HepG2 (cell line): ENCODE results near the gene KLF15. TPM values are rescaled to one million over a fixed set of nuclear protein-coding genes. Genes with fewer than 3 reads are reported as not detected.

Experiments used
- AKAP8 ChIP-seq: sonication (generic); formaldehyde crosslinking; IDR thresholded peaks from 2 replicates; pipeline ENCODE4 v1.5.1; 2020; ENCODE audit warnings: mild to moderate bottlenecking, missing genetic modification reagents
- CREM ChIP-seq, 2 experiments: sonication (generic) in 1 of 2; formaldehyde crosslinking in 1 of 2; IDR thresholded peaks; 2 replicates each; pipeline versions ENCODE4 v1.4.0 to v1.6.1; 2016 to 2020; ENCODE audit warnings: antibody characterized with exemption in 1 of 2, mild to moderate bottlenecking in 1 of 2, missing genetic modification reagents in 1 of 2
- CTCF ChIP-seq: sonication (generic); formaldehyde crosslinking; IDR thresholded peaks from 2 replicates; pipeline ENCODE4 v1.5.0; 2020; ENCODE audit warnings: mild to moderate bottlenecking, missing genetic modification reagents, moderate library complexity
- FOXC1 ChIP-seq: sonication (generic); formaldehyde crosslinking; IDR thresholded peaks from 2 replicates; pipeline ENCODE4 v1.8.0; 2022; ENCODE audit warnings: mild to moderate bottlenecking, missing genetic modification reagents, borderline replicate concordance
- FOXP4 ChIP-seq: sonication (generic); formaldehyde crosslinking; IDR thresholded peaks from 2 replicates; pipeline ENCODE4 v1.4.0; 2020; ENCODE audit warnings: missing genetic modification reagents
- KDM2A ChIP-seq: sonication (generic); formaldehyde crosslinking; IDR thresholded peaks from 2 replicates; pipeline ENCODE4 v1.4.0; 2020; ENCODE audit warnings: low read depth, missing genetic modification reagents, borderline replicate concordance
- KLF12 ChIP-seq: sonication (generic); formaldehyde crosslinking; IDR thresholded peaks from 2 replicates; pipeline ENCODE4 v1.4.0; 2020; ENCODE audit warnings: missing genetic modification reagents, borderline replicate concordance
- KMT2A ChIP-seq: sonication (generic); formaldehyde crosslinking; IDR thresholded peaks from 2 replicates; pipeline ENCODE4 v1.4.0; 2020; ENCODE audit warnings: missing genetic modification reagents
- MAZ ChIP-seq, 2 experiments: sonication (generic) in 1 of 2; formaldehyde crosslinking in 1 of 2; IDR thresholded peaks; 2 replicates each; pipeline versions ENCODE4 v1.5.0 to v1.6.1; 2012 to 2020; ENCODE audit warnings: low read depth in 2 of 2, mild to moderate bottlenecking in 2 of 2, borderline replicate concordance in 1 of 2, improper control_type of control experiment in 1 of 2, low read length in 1 of 2, missing genetic modification reagents in 1 of 2, moderate library complexity in 1 of 2
- MEIS2 ChIP-seq: sonication (generic); formaldehyde crosslinking; IDR thresholded peaks from 2 replicates; pipeline ENCODE4 v1.9.0; 2021; ENCODE audit warnings: mild to moderate bottlenecking, missing genetic modification reagents
- MTA1 ChIP-seq: sonication (generic); formaldehyde crosslinking; IDR thresholded peaks from 2 replicates; pipeline ENCODE4 v1.4.0; 2020; ENCODE audit warnings: missing genetic modification reagents, mild to moderate bottlenecking, borderline replicate concordance
- NR2F1 ChIP-seq, 2 experiments: fragments of 450-650 bp in 1 of 2; formaldehyde crosslinking in 1 of 2; IDR thresholded peaks; 2 replicates each; pipeline versions ENCODE4 v1.5.0 to v1.6.1; 2016 to 2020; ENCODE audit warnings: mild to moderate bottlenecking in 1 of 2, missing compliant biosample characterization in 1 of 2, missing genetic modification reagents in 1 of 2, moderate library complexity in 1 of 2
- REL ChIP-seq: sonication (generic); formaldehyde crosslinking; conservative IDR thresholded peaks from 2 replicates; pipeline ENCODE4 v1.8.0; 2022; ENCODE audit warnings: mild to moderate bottlenecking, missing genetic modification reagents, moderate library complexity
- SAFB2 ChIP-seq: sonication (generic); formaldehyde crosslinking; IDR thresholded peaks from 2 replicates; pipeline ENCODE4 v1.5.1; 2020; ENCODE audit warnings: missing genetic modification reagents, low read depth, mild to moderate bottlenecking, borderline replicate concordance
- SALL2 ChIP-seq: sonication (generic); formaldehyde crosslinking; IDR thresholded peaks from 2 replicates; pipeline ENCODE4 v1.8.1; 2023; ENCODE audit warnings: mild to moderate bottlenecking, missing genetic modification reagents, inconsistent platforms
- SPEN ChIP-seq: sonication (generic); formaldehyde crosslinking; IDR thresholded peaks from 2 replicates; pipeline ENCODE4 v1.5.1; 2020; ENCODE audit warnings: low read depth, mild to moderate bottlenecking, missing genetic modification reagents
- TCF7 ChIP-seq: sonication (generic); IDR thresholded peaks from 2 replicates; pipeline ENCODE4 v1.6.1; 2016; ENCODE audit warnings: antibody characterized with exemption, low read depth
- TMF1 ChIP-seq: sonication (generic); formaldehyde crosslinking; IDR thresholded peaks from 2 replicates; pipeline ENCODE4 v1.8.1; 2022; ENCODE audit warnings: low read depth, missing genetic modification reagents
- ZKSCAN1 ChIP-seq: fragments of 150-350 bp; IDR thresholded peaks from 2 replicates; pipeline ENCODE4 v1.6.1; 2014; ENCODE audit warnings: low read length
- ZNF3 ChIP-seq: IDR thresholded peaks from 2 replicates; pipeline ENCODE4 v1.7.0; 2017; ENCODE audit warnings: inconsistent platforms
- ZNF777 ChIP-seq: sonication (generic); formaldehyde crosslinking; IDR thresholded peaks from 2 replicates; pipeline ENCODE4 v1.4.0; 2020; ENCODE audit warnings: missing genetic modification reagents
- ZNF879 ChIP-seq: sonication (generic); formaldehyde crosslinking; IDR thresholded peaks from 2 replicates; pipeline ENCODE4 v1.8.1; 2023; ENCODE audit warnings: missing genetic modification reagents
- polyA plus RNA-seq, 8 experiments: library from polyadenylated mRNA; depleted of rRNA in 3 of 8; stranded (reverse) in 7 of 8; unstranded in 1 of 8; fragments of >200 nt; fragmentation: Illumina TruSeq in 4 of 8; extraction: Trizol in 4 of 8; gene quantifications; 2 replicates each; pipeline versions ENCODE4 v1.2.1 to v1.2.3, GENCODE V29; 2011 to 2016; ENCODE audit warnings: low read depth in 4 of 8, missing spikeins in 1 of 8, mixed read lengths in 1 of 8; ENCODE audit not compliant: insufficient read depth in 1 of 8
- total RNA-seq, 5 experiments: library from RNA; depleted of rRNA; stranded (reverse); fragments of >200 nt; fragmentation: Illumina TruSeq; extraction: Trizol; gene quantifications; 2 replicates each; pipeline ENCODE4 v1.2.3, GENCODE V29; 2016; ENCODE audit warnings: low read depth in 1 of 5
- TF ChIP-seq, protein P1 (sequence below): IDR thresholded peaks from 2 replicates; pipeline ENCODE4 v1.6.1; 2012; ENCODE audit warnings: low read length, improper control_type of control experiment

Gene KLF15
- total and polyA plus RNA-seq, 2 of the 13 experiments (the other 11 are each of a cell fraction or from before 2014, with no cell fraction given) = 7.1 to 7.8 TPM

GRCh38 chr3:126355777-126356372 lies 1.3 kb downstream of the KLF15 start (continued):
- TF ChIP-seq FOXC1 (peak; percentile 57; the same call in 1 of the 2 replicates), FOXP4 (CRISPR knock-in tag) (peak; percentile 96), MEIS2 (CRISPR knock-in tag) (peak; percentile 29; the same call in 1 of the 2 replicates), TMF1 (CRISPR knock-in tag) (0 out of 2 replicates have a peak, but pooled peaks have one; percentile 27), AKAP8 (CRISPR knock-in tag) (peak; percentile 81; the same call in 1 of the 2 replicates), TCF7 (no peak), KDM2A (CRISPR knock-in tag) (peak; percentile 82), MAZ (IDR thresholded peaks at IDR 0.05; ENCODE audit: borderline replicate concordance, low read depth, low read length) (peak; percentile 56; the same call in 1 of the 2 replicates), MAZ (CRISPR knock-in tag; IDR thresholded peaks at IDR 0.05; ENCODE audit: low read depth) (peak; percentile 62), CREM (IDR thresholded peaks at IDR 0.05) (peak; percentile 50), CREM (CRISPR knock-in tag; IDR thresholded peaks at IDR 0.05) (no peak), REL (no peak), CTCF (CRISPR knock-in tag) (peak; percentile 17; the same call in 1 of the 2 replicates), ZNF3 (no peak), SALL2 (peak; percentile 90), KMT2A (CRISPR knock-in tag) (peak; percentile 32; the same call in 1 of the 2 replicates), NR2F1 (CRISPR knock-in tag; IDR thresholded peaks at IDR 0.05) (no peak), ZKSCAN1 (no peak), MTA1 (CRISPR knock-in tag) (no peak), ZNF879 (peak; percentile 69; the same call in 1 of the 2 replicates), SAFB2 (CRISPR knock-in tag) (peak; percentile 44; the same call in 1 of the 2 replicates), KLF12 (no peak), SPEN (peak; percentile 53; the same call in 1 of the 2 replicates), ZNF777 (CRISPR knock-in tag) (0 out of 2 replicates have a peak, but pooled peaks have one; percentile 36)
- TF ChIP-seq, protein P1, sequence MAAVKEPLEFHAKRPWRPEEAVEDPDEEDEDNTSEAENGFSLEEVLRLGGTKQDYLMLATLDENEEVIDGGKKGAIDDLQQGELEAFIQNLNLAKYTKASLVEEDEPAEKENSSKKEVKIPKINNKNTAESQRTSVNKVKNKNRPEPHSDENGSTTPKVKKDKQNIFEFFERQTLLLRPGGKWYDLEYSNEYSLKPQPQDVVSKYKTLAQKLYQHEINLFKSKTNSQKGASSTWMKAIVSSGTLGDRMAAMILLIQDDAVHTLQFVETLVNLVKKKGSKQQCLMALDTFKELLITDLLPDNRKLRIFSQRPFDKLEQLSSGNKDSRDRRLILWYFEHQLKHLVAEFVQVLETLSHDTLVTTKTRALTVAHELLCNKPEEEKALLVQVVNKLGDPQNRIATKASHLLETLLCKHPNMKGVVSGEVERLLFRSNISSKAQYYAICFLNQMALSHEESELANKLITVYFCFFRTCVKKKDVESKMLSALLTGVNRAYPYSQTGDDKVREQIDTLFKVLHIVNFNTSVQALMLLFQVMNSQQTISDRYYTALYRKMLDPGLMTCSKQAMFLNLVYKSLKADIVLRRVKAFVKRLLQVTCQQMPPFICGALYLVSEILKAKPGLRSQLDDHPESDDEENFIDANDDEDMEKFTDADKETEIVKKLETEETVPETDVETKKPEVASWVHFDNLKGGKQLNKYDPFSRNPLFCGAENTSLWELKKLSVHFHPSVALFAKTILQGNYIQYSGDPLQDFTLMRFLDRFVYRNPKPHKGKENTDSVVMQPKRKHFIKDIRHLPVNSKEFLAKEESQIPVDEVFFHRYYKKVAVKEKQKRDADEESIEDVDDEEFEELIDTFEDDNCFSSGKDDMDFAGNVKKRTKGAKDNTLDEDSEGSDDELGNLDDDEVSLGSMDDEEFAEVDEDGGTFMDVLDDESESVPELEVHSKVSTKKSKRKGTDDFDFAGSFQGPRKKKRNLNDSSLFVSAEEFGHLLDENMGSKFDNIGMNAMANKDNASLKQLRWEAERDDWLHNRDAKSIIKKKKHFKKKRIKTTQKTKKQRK = no peak
